Eye (tissue), 1 donor: ENCODE measurements around the gene NOL8.

Experiments used
- DNase-seq: peaks from one replicate; pipeline ENCODE4 v3.0.0-alpha.2; 2015

Gene NOL8

DNA sequence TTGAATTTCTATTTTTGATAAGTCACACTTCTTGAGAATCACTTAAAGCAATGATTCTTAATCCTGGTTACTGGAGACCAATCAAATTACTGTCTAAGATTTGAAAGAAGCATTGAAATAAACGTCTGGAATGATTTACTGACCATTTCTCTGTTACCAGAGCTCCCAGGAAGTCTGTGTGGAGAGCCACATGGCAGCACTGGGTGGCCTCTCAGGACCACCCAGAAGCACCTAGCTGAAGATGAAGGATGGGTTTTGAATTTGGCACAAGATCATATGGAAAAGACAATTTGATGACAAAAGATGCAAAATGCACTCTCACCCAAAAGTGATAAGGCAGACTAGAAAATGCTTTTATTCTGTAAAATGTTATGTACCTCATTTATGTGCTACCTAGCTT is 62.0 kb downstream of the NOL8 start:
- DNase-seq = no peak

DNA sequence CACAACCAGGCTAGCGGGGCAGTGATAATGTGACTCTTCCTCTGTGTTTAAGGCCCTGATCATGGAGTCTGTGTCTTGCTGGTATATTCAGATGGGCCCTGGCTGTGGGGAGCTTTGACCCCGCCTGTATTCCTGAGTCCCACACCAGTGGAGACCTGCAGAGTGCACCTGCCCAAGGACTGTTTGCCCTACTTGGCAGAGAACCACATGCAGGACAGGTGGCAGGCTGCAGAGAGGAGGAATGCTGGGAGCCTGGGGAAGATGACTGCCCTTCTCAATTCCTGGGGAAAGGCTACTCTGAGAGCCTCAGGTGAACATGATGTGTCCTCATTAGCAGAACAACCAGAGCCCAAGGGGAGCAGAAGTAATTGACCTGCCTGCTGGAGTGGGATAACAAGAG is 67.8 kb downstream of the NOL8 start:
- DNase-seq = no peak

DNA sequence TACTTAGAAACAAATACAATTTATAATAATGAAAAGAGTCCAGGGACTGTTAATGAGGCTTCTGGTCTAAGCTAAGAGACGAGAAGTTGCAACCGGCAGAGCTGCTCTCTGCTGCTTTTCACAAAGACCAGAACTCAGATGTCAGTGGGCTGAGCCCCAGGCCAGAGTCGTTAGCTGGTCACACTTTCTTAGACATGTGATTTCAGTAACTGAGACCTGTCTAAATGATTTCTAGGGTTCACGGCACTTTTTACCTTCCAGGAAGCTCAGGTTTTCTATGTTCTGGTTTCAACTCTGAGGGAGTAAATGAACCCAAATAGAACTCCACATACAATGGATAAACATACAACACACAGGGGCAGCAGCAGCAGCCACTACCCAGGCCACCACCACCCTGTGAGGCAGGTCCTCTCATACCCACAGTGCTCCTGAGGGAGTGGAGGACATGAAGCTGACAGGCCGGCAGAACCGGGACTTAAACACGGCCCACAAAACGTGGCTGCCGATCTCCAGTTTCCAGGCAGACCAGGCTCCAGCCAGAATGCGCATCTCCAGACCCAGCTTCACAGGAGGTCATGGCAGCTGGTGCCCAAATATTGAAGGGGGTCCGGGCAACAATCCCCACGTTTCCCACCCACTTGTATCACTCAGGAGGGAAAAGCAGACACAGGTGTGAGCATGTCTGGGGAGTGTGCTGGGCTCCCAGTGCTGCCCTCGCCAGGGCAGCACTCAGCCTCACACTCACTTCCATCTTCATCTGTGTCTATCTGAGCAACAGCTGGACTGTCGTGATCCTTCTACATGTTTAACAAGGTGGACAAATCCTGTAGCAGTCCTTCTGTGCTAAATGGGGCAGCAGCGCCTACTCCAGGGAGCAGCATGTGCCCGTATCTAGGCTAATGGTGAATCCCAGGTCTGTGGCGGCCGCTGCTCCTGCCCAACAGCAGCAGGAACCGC is 70.5 kb downstream of the NOL8 start:
- no peak for DNase-seq

DNA sequence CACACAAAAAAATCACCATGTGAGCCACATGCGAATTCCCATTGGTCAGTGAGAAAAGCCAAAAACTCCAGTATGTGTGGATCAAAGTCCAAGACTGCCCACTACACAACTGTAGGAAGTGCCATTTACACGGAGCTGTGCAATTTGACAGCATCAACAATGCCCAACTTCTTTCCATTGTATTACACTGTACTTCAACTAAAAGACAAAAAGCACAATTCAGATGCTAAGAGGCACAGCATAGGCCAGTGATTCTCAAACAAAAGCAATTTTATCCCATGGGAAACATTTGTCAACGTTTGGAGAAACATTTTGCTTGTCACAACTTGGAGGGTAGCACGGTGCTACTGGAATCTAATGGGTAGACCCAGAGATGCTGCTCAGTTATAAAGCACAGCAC is 71.5 kb downstream of the NOL8 start:
- no peak for DNase-seq

DNA sequence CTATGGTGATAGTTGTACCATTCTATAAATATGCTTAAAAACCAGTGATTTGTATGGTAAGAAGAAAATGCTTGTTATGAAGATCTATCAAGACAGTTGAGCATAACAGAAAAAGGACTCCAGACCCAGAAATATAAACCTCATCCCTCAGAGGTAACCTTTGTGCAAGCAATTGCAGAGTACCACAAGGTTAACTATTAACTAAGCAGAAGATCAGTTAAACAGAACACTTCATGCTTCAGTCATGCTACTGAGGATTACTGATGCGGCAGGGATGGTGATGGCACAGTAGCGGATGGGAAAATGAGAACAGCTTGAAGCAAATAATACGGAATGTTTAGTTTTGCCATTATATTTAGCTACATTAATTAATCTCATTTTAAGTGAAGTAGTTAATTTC is 77.2 kb downstream of the NOL8 start:
- DNase-seq = no peak
